SK-N-SH (cell line): ENCODE measurements around the gene DAPK3. TPM values are rescaled to one million over a fixed set of nuclear protein-coding genes. Genes with fewer than 3 reads are reported as not detected.
"Not testable (repeated sequence)": the region's sequence is repeated elsewhere in the genome, so short reads cannot be mapped to it uniquely, and the experiment has no call there.

Experiments
- CTCF ChIA-PET: fragments of 300-600, 350-600 bp; formaldehyde crosslinking; extraction: SDS; loops from one replicate; lab custom pipeline; 2021; lab: Yijun Ruan, JAX
- POLR2A ChIA-PET: fragments of 350-600 bp; sonication (Branson Sonifier 250); formaldehyde crosslinking; extraction: SDS; loops from one replicate; lab custom pipeline; 2020; ENCODE audit warnings: antibody characterized with exemption, inconsistent platforms; lab: Yijun Ruan, JAX
- DNase-seq: peaks from one replicate; pipeline ENCODE4 v3.0.0; 2012
- H2AFZ ChIP-seq: fragments of 200-600 bp; sonication (generic); 2 replicates; pipeline ENCODE4 v1.8.1; 2016; ENCODE audit warnings: antibody characterized with exemption, mild to moderate bottlenecking, low read depth
- H3F3A ChIP-seq: fragments of 200-600 bp; sonication (generic); replicated peaks from 2 replicates; pipeline ENCODE3; 2016; ENCODE audit warnings: antibody characterized with exemption, mild to moderate bottlenecking; ENCODE audit not compliant: insufficient read depth
- H3K27ac ChIP-seq, 2 experiments: fragments of 200-500 bp in 1 of 2; fragments of 200-600 bp in 1 of 2; sonication (Bioruptor generic) in 1 of 2; sonication (generic), shearing (Covaris generic) in 1 of 2; 2 replicates each; pipeline versions ENCODE4 v1.5.1 to v1.6.1; 2014 to 2016; ENCODE audit warnings: low read depth in 2 of 2, inconsistent platforms in 1 of 2, low read length in 1 of 2, mild to moderate bottlenecking in 1 of 2, mixed read lengths in 1 of 2
- H3K27me3 ChIP-seq: fragments of 200-600 bp; sonication (generic), shearing (Covaris generic); 2 replicates; pipeline ENCODE4 v1.6.1; 2016; ENCODE audit warnings: mixed run types; ENCODE audit not compliant: insufficient read depth
- H3K36me3 ChIP-seq, 2 experiments: fragments of 200-500 bp in 1 of 2; fragments of 200-600 bp in 1 of 2; sonication (Bioruptor generic) in 1 of 2; sonication (generic) in 1 of 2; replicated peaks in 1 of 2; 2 replicates each; pipeline versions ENCODE3 to v1.5.1; 2014 to 2016; ENCODE audit warnings: low read length in 1 of 2, mild to moderate bottlenecking in 1 of 2; ENCODE audit not compliant: insufficient read depth in 2 of 2, control insufficient read depth in 1 of 2
- H3K4me1 ChIP-seq, 2 experiments: fragments of 200-500 bp in 1 of 2; fragments of 200-600 bp in 1 of 2; sonication (Bioruptor generic) in 1 of 2; sonication (generic), shearing (Covaris generic) in 1 of 2; 2 replicates each; pipeline versions ENCODE4 v1.5.1 to v1.6.1; 2014 to 2016; ENCODE audit warnings: low read depth in 1 of 2, low read length in 1 of 2, mixed run types in 1 of 2; ENCODE audit not compliant: insufficient read depth in 2 of 2, control insufficient read depth in 1 of 2
- H3K4me2 ChIP-seq: fragments of 200-600 bp; sonication (generic), shearing (Covaris generic); 2 replicates; pipeline ENCODE4 v1.6.1; 2017; ENCODE audit warnings: mixed run types
- H3K4me3 ChIP-seq, 2 experiments: fragments of 200-500 bp in 1 of 2; fragments of 200-600 bp in 1 of 2; sonication (Bioruptor generic) in 1 of 2; sonication (generic), shearing (Covaris generic) in 1 of 2; 2 replicates each; pipeline versions ENCODE4 v1.5.1 to v1.8.1; 2014 to 2016; ENCODE audit warnings: low read depth in 2 of 2, inconsistent platforms in 1 of 2, low read length in 1 of 2, mild to moderate bottlenecking in 1 of 2, mixed read lengths in 1 of 2, moderate library complexity in 1 of 2
- H3K79me2 ChIP-seq: fragments of 200-600 bp; sonication (generic); 2 replicates; pipeline ENCODE4 v1.8.1; 2017; ENCODE audit warnings: mild to moderate bottlenecking; ENCODE audit not compliant: insufficient read depth
- H3K9ac ChIP-seq: fragments of 200-600 bp; sonication (generic); 2 replicates; pipeline ENCODE4 v1.6.1; 2017; ENCODE audit warnings: mixed run types
- H3K9me2 ChIP-seq: fragments of 200-600 bp; sonication (generic); 2 replicates; pipeline ENCODE4 v1.6.1; 2017; ENCODE audit warnings: mixed run types
- H3K9me3 ChIP-seq: fragments of 200-600 bp; sonication (generic); 2 replicates; pipeline ENCODE4 v1.6.1; 2017; ENCODE audit warnings: mixed run types, mild to moderate bottlenecking, moderate library complexity
- H4K20me1 ChIP-seq: fragments of 200-600 bp; sonication (generic); 2 replicates; pipeline ENCODE4 v1.6.1; 2017; ENCODE audit warnings: mild to moderate bottlenecking, mixed run types; ENCODE audit not compliant: insufficient read depth
- EZH2phosphoT487 ChIP-seq: fragments of 200-600 bp; sonication (generic); IDR thresholded peaks from 2 replicates; pipeline ENCODE4 v1.6.1; 2017; ENCODE audit warnings: low read depth, mixed run types, mild to moderate bottlenecking, antibody characterized with exemption, moderate library complexity, borderline replicate concordance
- FOXM1 ChIP-seq: IDR thresholded peaks from 2 replicates; pipeline ENCODE4 v1.4.0; 2012; ENCODE audit warnings: low read depth, mild to moderate bottlenecking
- IRF3 ChIP-seq: fragments of 150-350 bp; IDR thresholded peaks from 2 replicates; pipeline ENCODE4 v1.6.1; 2016; ENCODE audit warnings: mild to moderate bottlenecking, low read depth, low read length
- PBX3 ChIP-seq: IDR thresholded peaks from 2 replicates; pipeline ENCODE4; 2012
- RCOR1 ChIP-seq: fragments of 150-350 bp; IDR thresholded peaks from 2 replicates; pipeline ENCODE4 v1.6.1; 2017; ENCODE audit warnings: antibody characterized with exemption, low read length
- REST ChIP-seq: IDR thresholded peaks from 2 replicates; pipeline ENCODE4 v1.6.1; 2012; ENCODE audit warnings: mild to moderate bottlenecking, low read depth, low read length, moderate library complexity
- SMC3 ChIP-seq: IDR thresholded peaks from 2 replicates; pipeline ENCODE4 v1.6.1; 2012; ENCODE audit warnings: low read depth, low read length, improper control_type of control experiment
- WGBS: methylation state at CpG from one replicate; pipeline ENCODE4 v1.1.6; 2017; ENCODE audit warnings: low lambda C conversion rate; 5-methylcytosine and 5-hydroxymethylcytosine counted together
- polyA plus RNA-seq, 3 experiments: library from polyadenylated mRNA; depleted of rRNA; stranded (reverse); fragments of >200 nt; gene quantifications; 2 replicates each; pipeline ENCODE4 v1.2.3, GENCODE V29; 2012

Gene DAPK3
- polyA plus RNA-seq, 1 of the 3 experiments (the other 2 are of a cell fraction), result 142 TPM

- TF ChIP-seq REST, result no peak
- TF ChIP-seq PBX3, result no peak
- no peak for TF ChIP-seq FOXM1
- TF ChIP-seq SMC3, result no peak
- no peak for TF ChIP-seq EZH2phosphoT487
- TF ChIP-seq, all 33 proteins: peak for 0
These were observed 21.6 kb downstream of the DAPK3 start (continued) for GRCh38 chr19:3949294-3949693.

- H4K20me1 ChIP-seq, H3K9me2 ChIP-seq, H3K4me1 ChIP-seq, H3K9me3 ChIP-seq, DNase-seq, H3K4me2 ChIP-seq, H3K79me2 ChIP-seq, H3K27ac ChIP-seq, H2AFZ ChIP-seq, H3K4me3 ChIP-seq, H3F3A ChIP-seq, POLR2A ChIA-PET, H3K36me3 ChIP-seq, H3K9ac ChIP-seq, H3K27me3 ChIP-seq: not testable (repeated sequence)
- CTCF ChIA-PET, result interaction anchor here (0.7 kb wide), 1 partner anchor 59 kb away, joined by 3 read pairs; no protein-coding TSS in a partner anchor
- WGBS, result 77% methylated on average over 15 of the region's 15 CpGs
These were observed 23.5 kb downstream of the DAPK3 start for GRCh38 chr19:3947316-3947933.

GRCh38 chr19:3945838-3946237 lies 25.1 kb downstream of the DAPK3 start:
- ChIA-PET POLR2A (interaction anchor here (1.2 kb wide), 2 partner anchors 12 to 40 kb away, joined by 3 to 4 read pairs; partner anchors contain the start of gene EEF2), CTCF (interaction anchor here (0.9 to 1.1 kb wide), 2 partner anchors 42 to 124 kb away, joined by 3 read pairs; no protein-coding TSS in a partner anchor)
- Histone ChIP-seq H3F3A (no peaks in the 10 kb centered on the region), H3K9ac (no peak overlapping the region), H3K9me3 (no peaks in the 10 kb centered on the region), H3K4me1 (no peaks in the 10 kb centered on the region), H3K36me3 (no peaks in the 10 kb centered on the region), H4K20me1 (no peaks in the 10 kb centered on the region), H3K27me3 (no peaks in the 10 kb centered on the region), H3K4me2 (no peak overlapping the region), H3K4me3 (no peak overlapping the region), H3K27ac (no peak overlapping the region), H3K9me2 (no peaks in the 10 kb centered on the region), H3K79me2 (no peaks in the 10 kb centered on the region), H2AFZ (no peak overlapping the region)
- no peak for TF ChIP-seq IRF3
- TF ChIP-seq EZH2phosphoT487, result no peak
- no peak for TF ChIP-seq RCOR1
- no peak for DNase-seq
- WGBS, result 14% methylated on average over 2 of the region's 2 CpGs
